ENCODE data around the gene ARHGAP18. TPM values are rescaled to one million over a fixed set of nuclear protein-coding genes. Genes with fewer than 3 reads are reported as not detected.
A peak's percentile ranks its signal among the peaks of the same experiment; 100 is the strongest.

The ARHGAP18 gene
- total and polyA plus RNA-seq, 2 experiments from 2014 or later, result 12.5 to 23.8 TPM

DNA sequence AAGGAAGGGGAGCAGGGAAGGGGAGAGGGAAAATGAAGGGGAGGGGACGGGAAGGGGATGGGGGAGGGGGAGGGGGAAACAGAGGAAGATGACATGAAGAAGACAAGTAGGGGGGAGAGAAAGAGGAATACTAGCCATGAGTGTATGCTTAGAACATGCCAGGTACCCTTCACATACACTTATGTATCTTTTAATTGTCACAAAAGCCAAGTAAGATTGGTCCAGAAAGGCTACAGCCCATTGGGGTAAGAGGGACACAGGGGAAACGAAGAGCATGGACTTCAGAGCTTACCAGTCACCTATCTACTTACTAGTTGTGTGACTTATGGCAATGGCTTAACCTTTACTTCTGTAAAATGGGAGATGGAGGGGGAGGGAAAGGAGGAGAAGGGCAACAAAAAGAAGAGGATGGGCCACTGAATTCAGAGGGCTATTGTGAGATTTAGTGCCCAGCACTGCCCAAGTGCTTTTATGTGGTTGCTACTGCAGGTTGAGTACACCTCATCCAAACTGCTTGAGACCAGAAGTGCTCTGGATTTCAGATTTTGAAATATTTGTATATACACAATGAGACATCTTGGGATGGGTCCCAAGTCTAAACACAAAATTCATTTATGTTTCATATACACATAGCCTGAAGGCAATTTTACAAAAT is 90.3 kb downstream of the ARHGAP18 start:
- 81 to 100% methylated on average over 1 to 2 of the region's 2 CpGs for WGBS, 2 experiments (ENCODE audit: low coverage in 1 of 2, low lambda C conversion rate in 2 of 2, missing lambda C conversion rate in 2 of 2)
- in situ Hi-C loops (cut with MboI), result no loop called here
- H3K9me2 ChIP-seq (ENCODE audit: insufficient read depth), result no peaks in the 10 kb centered on the region

DNA sequence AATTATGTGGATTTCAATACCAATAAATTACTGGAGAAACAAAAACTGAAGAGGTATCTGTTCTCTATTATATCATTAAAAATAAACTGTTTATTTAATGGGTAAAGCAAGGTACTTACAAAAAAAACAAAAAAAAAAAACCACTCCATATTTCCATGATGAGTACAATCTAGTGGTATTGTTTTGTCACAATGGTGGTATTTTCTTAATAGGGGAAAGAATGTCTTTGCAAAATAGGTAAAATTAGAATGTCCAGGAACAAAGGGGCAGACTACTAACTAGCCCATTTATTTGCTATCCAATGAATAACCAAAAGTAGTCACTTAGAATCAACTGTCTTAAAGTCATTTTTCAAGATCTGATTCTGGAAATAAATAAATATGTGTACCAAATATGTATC is 92.0 kb downstream of the ARHGAP18 start:
- Histone ChIP-seq H2AFZ (no peak overlapping the region), H3K4me1 (ENCODE audit: insufficient read depth) (peaks cover 22% of the 10 kb centered on the region), H3K36me3 (ENCODE audit: low read depth) (no peaks in the 10 kb centered on the region), H3K27ac (peak overlapping the region; percentile 3; the same call in 1 of the 2 replicates), H4K20me1 (ENCODE audit: insufficient read depth) (no peaks in the 10 kb centered on the region), H3F3A (ENCODE audit: insufficient read depth) (0 out of 2 replicates have a peak, but pooled peaks cover 8% of the 10 kb centered on the region), H3K9ac (no peak overlapping the region), H3K9me3 (ENCODE audit: low read depth) (no peaks in the 10 kb centered on the region), H3K9me2 (ENCODE audit: insufficient read depth) (no peaks in the 10 kb centered on the region), H3K4me2 (ENCODE audit: unreplicated experiment) (peak overlapping the region; percentile 4), H3K79me2 (ENCODE audit: insufficient read depth) (no peaks in the 10 kb centered on the region), H3K4me3 (no peak overlapping the region), H3K27me3 (replicated peaks; ENCODE audit: insufficient read depth) (no peaks in the 10 kb centered on the region)
- TF ChIP-seq EZH2phosphoT487 (IDR thresholded peaks at IDR 0.05; ENCODE audit: insufficient read depth, low read depth), result no peak
- no peak for TF ChIP-seq EZH2 (IDR thresholded peaks at IDR 0.05; ENCODE audit: insufficient read depth, poor library complexity, severe bottlenecking)
- DNase-seq, result peak; percentile 37
- in situ Hi-C loops (cut with MboI), result no loop called here

More for the DNA sequence above, 90.3 kb downstream of the ARHGAP18 start:
- no peaks in the 10 kb centered on the region for H3K27me3 ChIP-seq (replicated peaks; ENCODE audit: insufficient read depth)
- no peak for DNase-seq
- H3K36me3 ChIP-seq (ENCODE audit: low read depth), result no peaks in the 10 kb centered on the region
- H3F3A ChIP-seq (ENCODE audit: insufficient read depth), result 0 out of 2 replicates have a peak, but pooled peaks cover 8% of the 10 kb centered on the region
- no peaks in the 10 kb centered on the region for H3K9me3 ChIP-seq (ENCODE audit: low read depth)
- no peak overlapping the region for H3K4me3 ChIP-seq
- H3K79me2 ChIP-seq (ENCODE audit: insufficient read depth), result no peaks in the 10 kb centered on the region
- TF ChIP-seq EZH2phosphoT487 (IDR thresholded peaks at IDR 0.05; ENCODE audit: insufficient read depth, low read depth) (no peak), EZH2 (IDR thresholded peaks at IDR 0.05; ENCODE audit: insufficient read depth, poor library complexity, severe bottlenecking) (no peak)
- H4K20me1 ChIP-seq (ENCODE audit: insufficient read depth), result no peaks in the 10 kb centered on the region
- H3K27ac ChIP-seq, result no peak overlapping the region
- H2AFZ ChIP-seq, result no peak overlapping the region
- no peak overlapping the region for H3K4me2 ChIP-seq (ENCODE audit: unreplicated experiment)
- H3K9ac ChIP-seq, result no peak overlapping the region
- peaks cover 22% of the 10 kb centered on the region for H3K4me1 ChIP-seq (ENCODE audit: insufficient read depth)

DNA sequence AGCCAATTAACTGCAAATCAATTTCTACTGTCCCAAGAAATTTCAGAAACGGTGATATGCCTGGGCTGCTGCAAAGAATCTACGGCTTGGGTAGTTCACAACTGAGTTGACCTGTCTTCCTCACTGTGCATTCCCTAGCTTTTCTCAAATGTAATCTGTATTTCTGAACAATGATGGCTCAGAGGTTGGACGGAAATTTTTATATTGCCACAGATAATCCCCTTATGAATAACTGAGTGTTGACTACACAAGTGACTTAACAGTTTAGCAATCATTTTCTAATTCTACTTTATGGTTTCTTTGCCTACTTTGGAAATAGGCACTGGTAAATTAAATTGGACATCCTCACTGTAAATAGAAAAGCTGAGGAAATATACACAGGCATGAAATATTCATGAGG is 94.5 kb downstream of the ARHGAP18 start:
- H3K4me2 ChIP-seq (ENCODE audit: unreplicated experiment), result no peak overlapping the region
- in situ Hi-C loops (cut with MboI), result no loop called here
- 0 out of 2 replicates have a peak, but pooled peaks cover 6% of the 10 kb centered on the region for H3F3A ChIP-seq (ENCODE audit: insufficient read depth)
- H3K9me2 ChIP-seq (ENCODE audit: insufficient read depth), result no peaks in the 10 kb centered on the region
- TF ChIP-seq EZH2 (IDR thresholded peaks at IDR 0.05; ENCODE audit: insufficient read depth, poor library complexity, severe bottlenecking) (no peak), EZH2phosphoT487 (IDR thresholded peaks at IDR 0.05; ENCODE audit: insufficient read depth, low read depth) (no peak)
- no peak overlapping the region for H3K27ac ChIP-seq
- 78 to 79% methylated on average over 3 of the region's 3 CpGs for WGBS, 2 experiments (ENCODE audit: low coverage in 1 of 2, low lambda C conversion rate in 2 of 2, missing lambda C conversion rate in 2 of 2)
- H3K79me2 ChIP-seq (ENCODE audit: insufficient read depth), result no peaks in the 10 kb centered on the region
- no peaks in the 10 kb centered on the region for H3K9me3 ChIP-seq (ENCODE audit: low read depth)
- peaks cover 22% of the 10 kb centered on the region for H3K4me1 ChIP-seq (ENCODE audit: insufficient read depth)
- no peak for DNase-seq
- H3K27me3 ChIP-seq (replicated peaks; ENCODE audit: insufficient read depth), result no peaks in the 10 kb centered on the region
- H4K20me1 ChIP-seq (ENCODE audit: insufficient read depth), result no peaks in the 10 kb centered on the region
- H3K4me3 ChIP-seq, result no peak overlapping the region
- peaks cover 6% of the 10 kb centered on the region; the same call in 1 of the 2 replicates for H3K36me3 ChIP-seq (ENCODE audit: low read depth)
- H2AFZ ChIP-seq, result no peak overlapping the region
- no peak overlapping the region for H3K9ac ChIP-seq

DNA sequence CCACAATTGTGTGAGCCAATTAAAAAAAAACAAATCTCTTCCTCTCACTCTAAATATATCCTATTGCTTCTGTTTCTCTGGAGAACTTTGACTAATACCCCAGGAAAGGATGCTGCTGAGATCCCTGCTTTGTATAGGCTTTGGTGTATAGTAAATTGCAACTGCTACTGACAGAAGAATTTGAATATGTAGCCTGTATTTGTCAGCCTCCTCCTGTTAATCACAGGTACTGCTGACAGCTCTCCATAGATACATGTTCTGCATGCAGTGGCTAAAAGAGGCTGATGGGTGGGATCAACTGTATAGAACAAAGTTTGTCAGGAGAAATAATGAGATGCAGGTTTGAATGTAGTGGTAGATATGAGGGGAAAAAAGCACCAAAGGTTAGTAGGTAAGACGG is 95.0 kb downstream of the ARHGAP18 start:
- in situ Hi-C loops (cut with MboI), result no loop called here
- TF ChIP-seq EZH2phosphoT487 (IDR thresholded peaks at IDR 0.05; ENCODE audit: insufficient read depth, low read depth) (no peak), EZH2 (IDR thresholded peaks at IDR 0.05; ENCODE audit: insufficient read depth, poor library complexity, severe bottlenecking) (no peak)

More for the DNA sequence above, 95.0 kb downstream of the ARHGAP18 start:
- H3K36me3 ChIP-seq (ENCODE audit: low read depth), result peaks cover 6% of the 10 kb centered on the region; the same call in 1 of the 2 replicates
- H3K4me3 ChIP-seq, result no peak overlapping the region
- WGBS, 2 experiments (ENCODE audit: low coverage in 1 of 2, low lambda C conversion rate in 2 of 2, missing lambda C conversion rate in 2 of 2), result 95 to 100% methylated on average over 1 of the region's 1 CpG
- H3K9me3 ChIP-seq (ENCODE audit: low read depth), result no peaks in the 10 kb centered on the region
- no peak overlapping the region for H3K9ac ChIP-seq
- H3F3A ChIP-seq (ENCODE audit: insufficient read depth), result 0 out of 2 replicates have a peak, but pooled peaks cover under 1% of the 10 kb centered on the region
- no peaks in the 10 kb centered on the region for H3K79me2 ChIP-seq (ENCODE audit: insufficient read depth)
- H3K9me2 ChIP-seq (ENCODE audit: insufficient read depth), result no peaks in the 10 kb centered on the region
- H2AFZ ChIP-seq, result no peak overlapping the region
- H3K4me1 ChIP-seq (ENCODE audit: insufficient read depth), result peaks cover 22% of the 10 kb centered on the region
- H3K27me3 ChIP-seq (replicated peaks; ENCODE audit: insufficient read depth), result no peaks in the 10 kb centered on the region
- H3K4me2 ChIP-seq (ENCODE audit: unreplicated experiment), result no peak overlapping the region
- no peak overlapping the region for H3K27ac ChIP-seq
- H4K20me1 ChIP-seq (ENCODE audit: insufficient read depth), result no peaks in the 10 kb centered on the region
- DNase-seq, result no peak
